Thymus (tissue), 14 donors: ENCODE results near the gene LILRB5. TPM values are rescaled to one million over a fixed set of nuclear protein-coding genes. Genes with fewer than 3 reads are reported as not detected.
"Not testable (repeated sequence)": the region's sequence is repeated elsewhere in the genome, so short reads cannot be mapped to it uniquely, and the experiment has no call there.

Source experiments
- DNase-seq, 9 donors: peaks; one replicate each; pipeline ENCODE4 v3.0.0-alpha.2; 2013; ENCODE audit warnings: low spot score in 9 of 9, low read depth in 6 of 9, missing footprints in 1 of 9
- H3K27ac ChIP-seq, 2 donors: one replicate each; pipeline ENCODE4 v1.5.1; 2013; ENCODE audit warnings: control low read depth in 1 of 2, low read depth in 1 of 2, low read length in 1 of 2, mild to moderate bottlenecking in 1 of 2, moderate library complexity in 1 of 2
- H3K27me3 ChIP-seq, 2 donors: one replicate each; pipeline ENCODE4 v1.5.1; 2013; ENCODE audit warnings: low read length in 1 of 2; ENCODE audit not compliant: control insufficient read depth in 2 of 2, insufficient read depth in 1 of 2
- H3K36me3 ChIP-seq, 2 donors: one replicate each; pipeline ENCODE4 v1.5.1; 2013; ENCODE audit warnings: low read length in 1 of 2, mild to moderate bottlenecking in 1 of 2, moderate library complexity in 1 of 2; ENCODE audit not compliant: control insufficient read depth in 2 of 2, insufficient read depth in 2 of 2
- H3K4me1 ChIP-seq, 2 donors: one replicate each; pipeline ENCODE4 v1.5.1; 2013; ENCODE audit warnings: low read length in 2 of 2; ENCODE audit not compliant: control insufficient read depth in 2 of 2, insufficient read depth in 2 of 2
- H3K4me3 ChIP-seq, 2 donors: one replicate each; pipeline ENCODE4 v1.5.1; 2013; ENCODE audit warnings: low read length in 2 of 2, control low read depth in 1 of 2, mild to moderate bottlenecking in 1 of 2
- H3K9me3 ChIP-seq, 2 donors: one replicate each; pipeline ENCODE4 v1.5.1; 2013; ENCODE audit warnings: low read length in 1 of 2, mild to moderate bottlenecking in 1 of 2; ENCODE audit not compliant: control insufficient read depth in 2 of 2, insufficient read depth in 1 of 2
- whole genome bisulfite sequencing: extraction: QIAGEN DNeasy Blood & Tissue Kit; methylation state at CpG from one replicate; pipeline ENCODE4 v1.1.7; 2013; 5-methylcytosine and 5-hydroxymethylcytosine counted together
- long read RNA-seq, 10 donors: transcript quantifications; one replicate each; lab custom pipeline, GENCODE V29; 2026
- polyA plus RNA-seq: library from polyadenylated mRNA; stranded (reverse); fragments of 200-250 nt; gene quantifications from one replicate; pipeline ENCODE4 v1.2.3, GENCODE V29; 2013
- total RNA-seq: library from RNA; stranded (reverse); fragments of 120-200 nt; gene quantifications from one replicate; pipeline ENCODE4 v1.2.4, GENCODE V29; 2013
- donor health status: healthy.

The LILRB5 gene
- 1.3 TPM for total RNA-seq
- 8.3 TPM for polyA plus RNA-seq
- long read RNA-seq, donor 1, result 0 reads
- long read RNA-seq, donor 2, partial matches to known transcripts, result 0 of 1 reads
- long read RNA-seq, donor 2, other reads (novel, unspliced or antisense), result 0 of 1 reads
- long read RNA-seq, donor 3, partial matches to known transcripts, result 0 of 1 reads
- long read RNA-seq, donor 3, other reads (novel, unspliced or antisense), result 0 of 1 reads
- long read RNA-seq, donor 4, result 0 reads
- long read RNA-seq, donor 5, result 0 reads
- long read RNA-seq, donor 6, partial matches to known transcripts, result 0 of 1 reads
- long read RNA-seq, donor 6, other reads (novel, unspliced or antisense), result 0 of 1 reads
- long read RNA-seq, donor 7, result 0 reads
- long read RNA-seq, donor 8, result 0 reads
- long read RNA-seq, donor 9, result 0 reads
- long read RNA-seq, donor 10, result 0 reads

- WGBS, result 82% methylated on average over 9 of the region's 9 CpGs
- H3K27ac ChIP-seq, result no peak within 1 kb of the TSS
- H3K9me3 ChIP-seq, result no peaks in the 10 kb centered on the region
- no peak for DNase-seq
- peaks cover 0 to 8% of the 10 kb centered on the region in 2 donors for H3K27me3 ChIP-seq
- no peaks in the 10 kb centered on the region for H3K4me1 ChIP-seq
- H3K36me3 ChIP-seq, result no peaks in the 10 kb centered on the region
- H3K4me3 ChIP-seq, result no peak within 1 kb of the TSS
Observed at GRCh38 chr19:54257116-54257480, at the start of gene LILRB5. Gene LILRB5 (minus strand): TSS chr19:54257273. CDS start chr19:54257193, 80 bp downstream.

GRCh38 chr19:54305141-54305540 lies 48.1 kb upstream of the LILRB5 start:
- Histone ChIP-seq H3K4me1 (peaks cover 3 to 4% of the 10 kb centered on the region in 2 donors), H3K9me3 (no peaks in the 10 kb centered on the region), H3K27me3 (no peaks in the 10 kb centered on the region), H3K27ac (no peak overlapping the region), H3K36me3 (no peaks in the 10 kb centered on the region), H3K4me3 (no peak overlapping the region)
- no peak for DNase-seq
- WGBS, result 85% methylated on average over 1 of the region's 1 CpG

DNA sequence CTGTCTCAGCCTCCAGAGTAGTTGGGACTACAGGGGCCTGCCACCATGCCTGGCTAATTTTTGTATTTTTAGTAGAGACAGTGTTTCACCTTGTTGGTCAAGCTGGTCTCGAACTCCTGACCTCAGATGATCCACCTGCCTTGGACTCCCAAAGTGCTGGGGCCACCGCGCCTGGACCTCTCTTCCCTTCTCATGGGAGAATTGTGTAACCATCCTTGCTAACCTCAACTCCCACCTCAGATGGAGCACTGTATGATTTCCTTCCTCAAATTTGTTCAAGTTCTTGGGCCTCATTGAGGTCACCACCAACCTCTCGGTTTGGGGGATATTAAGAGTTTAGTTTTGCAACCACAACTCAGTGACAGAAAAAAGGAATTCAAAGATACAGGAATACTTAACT lies 45.2 kb upstream of the LILRB5 start:
- Histone ChIP-seq H3K4me3 (no peak overlapping the region), H3K27me3 (peaks cover 0 to 7% of the 10 kb centered on the region in 2 donors), H3K9me3 (no peaks in the 10 kb centered on the region), H3K27ac (no peak overlapping the region), H3K4me1 (peaks cover 3 to 4% of the 10 kb centered on the region in 2 donors), H3K36me3 (no peaks in the 10 kb centered on the region)
- WGBS, result 22% methylated on average over 4 of the region's 4 CpGs
- no peak for DNase-seq

DNA sequence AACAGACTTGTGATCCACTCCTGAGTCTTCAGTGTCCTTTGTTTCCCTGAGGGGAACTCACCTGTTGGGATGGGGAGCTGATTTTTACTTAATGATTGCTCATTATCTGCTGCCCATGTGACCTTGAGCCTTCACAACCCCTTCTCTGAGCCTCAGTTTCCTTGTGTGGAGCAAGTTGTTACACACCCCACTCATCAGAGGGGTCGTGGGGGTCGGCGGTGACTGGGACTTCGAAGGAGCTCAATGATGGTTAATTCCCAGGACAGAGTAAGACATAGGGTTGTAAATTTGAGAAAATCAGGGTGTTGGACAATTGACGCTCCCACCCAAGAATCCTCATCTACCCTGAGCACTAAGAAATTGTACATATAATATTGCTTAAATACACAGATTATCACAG lies 42.4 kb upstream of the LILRB5 start:
- Histone ChIP-seq H3K9me3 (no peaks in the 10 kb centered on the region), H3K27ac (no peak overlapping the region), H3K36me3 (no peaks in the 10 kb centered on the region), H3K27me3 (peaks cover 0 to 7% of the 10 kb centered on the region in 2 donors), H3K4me3 (no peak overlapping the region), H3K4me1 (peaks cover 3 to 4% of the 10 kb centered on the region in 2 donors)
- DNase-seq, result no peak
- 94% methylated on average over 5 of the region's 5 CpGs for WGBS

GRCh38 chr19:54299126-54299498 lies 42.0 kb upstream of the LILRB5 start:
- H3K27ac ChIP-seq, result no peak overlapping the region
- no peaks in the 10 kb centered on the region for H3K36me3 ChIP-seq
- H3K27me3 ChIP-seq, result peaks cover 0 to 7% of the 10 kb centered on the region in 2 donors
- no peaks in the 10 kb centered on the region for H3K4me1 ChIP-seq
- no peak for DNase-seq
- H3K4me3 ChIP-seq, result no peak overlapping the region
- no peaks in the 10 kb centered on the region for H3K9me3 ChIP-seq
- WGBS, result 63% methylated on average over 7 of the region's 7 CpGs

- Histone ChIP-seq H3K36me3 (no peaks in the 10 kb centered on the region), H3K27ac (no peak overlapping the region), H3K27me3 (peaks cover 0 to 9% of the 10 kb centered on the region in 2 donors), H3K9me3 (no peaks in the 10 kb centered on the region), H3K4me3 (no peak overlapping the region), H3K4me1 (no peaks in the 10 kb centered on the region)
- WGBS, result 86% methylated on average over 4 of the region's 4 CpGs
- DNase-seq, result no peak
Observed at GRCh38 chr19:54298357-54299125, 41.5 kb upstream of the LILRB5 start.

- no peaks in the 10 kb centered on the region for H3K4me1 ChIP-seq
- H3K9me3 ChIP-seq, result no peaks in the 10 kb centered on the region
- no peak overlapping the region for H3K27ac ChIP-seq
- no peak for DNase-seq
- H3K36me3 ChIP-seq, result no peaks in the 10 kb centered on the region
- no peak overlapping the region for H3K4me3 ChIP-seq
- peaks cover 0 to 9% of the 10 kb centered on the region in 2 donors for H3K27me3 ChIP-seq
- WGBS, result 54% methylated on average over 7 of the region's 7 CpGs
Observed at GRCh38 chr19:54297759-54298305, 40.8 kb upstream of the LILRB5 start.

DNA sequence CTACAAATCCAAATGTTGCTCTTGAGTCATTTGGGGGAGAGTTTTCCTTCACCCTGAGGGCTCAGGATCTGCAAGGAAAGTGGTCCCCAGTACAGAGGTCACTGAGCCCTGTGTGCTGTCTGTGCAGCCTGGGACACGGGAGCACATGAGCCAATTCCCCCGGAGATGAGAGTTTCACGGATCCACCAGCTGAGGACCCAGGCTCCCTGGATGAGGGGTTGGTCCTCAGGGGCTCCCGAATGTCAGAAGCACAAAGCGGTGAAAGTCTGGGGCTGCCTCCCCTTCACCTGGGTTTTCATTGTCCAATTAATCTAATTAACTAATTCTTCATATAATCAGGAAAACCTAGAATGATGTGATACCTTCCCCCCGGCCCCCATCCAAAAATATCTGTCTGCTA lies 37.5 kb upstream of the LILRB5 start:
- WGBS, result 94% methylated on average over 6 of the region's 6 CpGs

GRCh38 chr19:54289160-54289559 lies 32.1 kb upstream of the LILRB5 start:
- not testable (repeated sequence) for H3K4me3 ChIP-seq, DNase-seq, H3K9me3 ChIP-seq, H3K27ac ChIP-seq, H3K27me3 ChIP-seq, H3K36me3 ChIP-seq
- H3K4me1 ChIP-seq, result peaks cover 6 to 16% of the 10 kb centered on the region in 2 donors
- 67% methylated on average over 8 of the region's 8 CpGs for WGBS

More for the DNA sequence above, 37.5 kb upstream of the LILRB5 start:
- DNase-seq, result no peak
- Histone ChIP-seq H3K36me3 (no peaks in the 10 kb centered on the region), H3K27ac (no peak overlapping the region), H3K4me3 (no peak overlapping the region), H3K27me3 (peaks cover 0 to 9% of the 10 kb centered on the region in 2 donors), H3K4me1 (no peaks in the 10 kb centered on the region), H3K9me3 (no peaks in the 10 kb centered on the region)
